H1 (cell line): ENCODE results near the gene MXRA7. TPM values are rescaled to one million over a fixed set of nuclear protein-coding genes. Genes with fewer than 3 reads are reported as not detected.

Experiments
- BACH1 ChIP-seq: IDR thresholded peaks from 2 replicates; pipeline ENCODE4 v1.6.1; 2012; ENCODE audit warnings: low read length, improper control_type of control experiment
- CHD7 ChIP-seq: fragments of 300-600 bp; sonication (generic); IDR thresholded peaks from 2 replicates; pipeline ENCODE4 v1.7.1; 2012; ENCODE audit warnings: low read length, moderate library complexity, mild to moderate bottlenecking, inconsistent platforms; ENCODE audit not compliant: insufficient replicate concordance
- CTBP2 ChIP-seq: IDR thresholded peaks from 2 replicates; pipeline ENCODE4 v1.7.0; 2011; ENCODE audit warnings: borderline replicate concordance, mild to moderate bottlenecking, moderate library complexity, mixed read lengths, low read length; ENCODE audit not compliant: insufficient read depth, insufficient read length
- EZH2 ChIP-seq: fragments of 200-600 bp; sonication (generic); IDR thresholded peaks from 2 replicates; pipeline ENCODE4 v1.7.1; 2012; ENCODE audit warnings: low read depth, mild to moderate bottlenecking, moderate library complexity, low read length, inconsistent platforms; ENCODE audit not compliant: severe bottlenecking
- KDM1A ChIP-seq: fragments of 200-600, 300-600 bp; sonication (generic); IDR thresholded peaks from 2 replicates; pipeline ENCODE4 v1.7.1; 2016; ENCODE audit warnings: mild to moderate bottlenecking, low read length, borderline replicate concordance
- KDM4A ChIP-seq: IDR thresholded peaks from one replicate; pipeline ENCODE4 v1.7.1; 2012; ENCODE audit warnings: low read depth, mild to moderate bottlenecking, moderate library complexity, low read length, inconsistent platforms; ENCODE audit not compliant: severe bottlenecking
- PHF8 ChIP-seq: fragments of 200-600 bp; sonication (generic); conservative IDR thresholded peaks from 2 replicates; pipeline ENCODE4 v1.7.1; 2012; ENCODE audit warnings: low read depth, mild to moderate bottlenecking, inconsistent platforms, low read length, moderate library complexity
- RFX5 ChIP-seq: IDR thresholded peaks from 2 replicates; pipeline ENCODE4 v1.6.1; 2011; ENCODE audit warnings: low read depth, low read length, improper control_type of control experiment, borderline replicate concordance
- SP4 ChIP-seq: IDR thresholded peaks from 2 replicates; pipeline ENCODE4 v1.6.1; 2012; ENCODE audit warnings: low read length, inconsistent platforms
- TBP ChIP-seq: IDR thresholded peaks from 2 replicates; pipeline ENCODE4 v1.6.1; 2011; ENCODE audit warnings: low read depth, low read length, improper control_type of control experiment
- USF2 ChIP-seq: IDR thresholded peaks from 2 replicates; pipeline ENCODE4 v1.6.1; 2011; ENCODE audit warnings: low read length, improper control_type of control experiment
- polyA plus RNA-seq, 7 experiments: library from polyadenylated mRNA; depleted of rRNA in 3 of 7; stranded (reverse) in 5 of 7; unstranded in 2 of 7; fragments of >200 nt in 5 of 7; fragments of 200-250 nt in 2 of 7; gene quantifications; 1 replicate in 5 of 7; 2 replicates in 1 of 7; 4 replicates in 1 of 7; pipeline versions ENCODE4 v1.2.1 to v1.2.3, GENCODE V29; 2011 to 2013; ENCODE audit warnings: missing spikeins in 2 of 7, mixed read lengths in 2 of 7
- total RNA-seq: library from RNA; stranded (reverse); fragmentation: NEBNext Ultra II Directional; extraction: Animal tissue kit (Norgen Biotek cat#: 25700); gene quantifications from 2 replicates; pipeline ENCODE4 v1.2.1, GENCODE V29; 2021

MXRA7 gene
- total and polyA plus RNA-seq, 2 of the 8 experiments (the other 6 are each of a cell fraction or from before 2014, with no cell fraction given), result 17.8 to 26.6 TPM

- TF ChIP-seq CHD7 (no peak), RFX5 (no peak), BACH1 (no peak), KDM1A (no peak), EZH2 (no peak), SP4 (no peak), TBP (no peak), KDM4A (no peak), USF2 (no peak), PHF8 (no peak), CTBP2 (no peak)
Measured at GRCh38 chr17:76679239-76679638, 31.5 kb downstream of the MXRA7 start (continued).
